ENCODE results near the gene SPATS2. TPM values are rescaled to one million over a fixed set of nuclear protein-coding genes. Genes with fewer than 3 reads are reported as not detected.
A peak's percentile ranks its signal among the peaks of the same experiment; 100 is the strongest.

Gene SPATS2
- total and polyA plus RNA-seq, 2 donors (not counting 3 experiments of a cell fraction or from before 2014, with no cell fraction given): 55.8 to 66.5 TPM

DNA sequence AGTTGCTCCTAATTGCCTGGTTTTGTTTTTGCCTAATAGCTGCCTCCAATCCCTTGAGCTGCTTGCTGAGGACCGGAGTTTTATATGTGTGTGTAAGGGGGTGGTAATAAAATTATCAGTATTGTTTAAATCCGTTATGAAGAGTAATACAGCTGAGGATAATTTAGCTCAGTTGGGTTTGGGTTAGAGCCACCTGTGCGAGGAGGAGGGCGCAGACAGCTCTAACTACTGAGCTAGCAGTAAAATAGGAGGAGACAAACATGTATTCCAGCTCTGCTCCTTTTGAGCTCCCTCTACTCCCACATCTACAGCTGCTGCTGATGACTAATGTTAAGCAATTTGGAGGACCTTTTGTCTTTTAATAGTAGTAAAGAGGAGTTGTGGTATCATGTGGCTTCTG, 61.5 kb downstream of the SPATS2 start:
- CTCF ChIA-PET: interaction anchor here (0.7 to 1.2 kb wide), 5 partner anchors 14 to 75 kb away, joined by 3 to 10 read pairs (median 3); no protein-coding TSS in a partner anchor
- intact Hi-C loops (cut with micrococcal nuclease): no loop called here

More for the DNA sequence above, 61.5 kb downstream of the SPATS2 start:
- dilution Hi-C loops (cut with MboI; ENCODE audit: extremely low pct_ligation_motif_present, low sequenced_read_pairs): no loop called here
- no peaks in the 10 kb centered on the region for H3K36me3 ChIP-seq (ENCODE audit: control insufficient read depth in 2 of 2, extremely low read depth in 1 of 2, insufficient read depth in 2 of 2, low read length in 2 of 2)
- no peak overlapping the region for H3K4me2 ChIP-seq (ENCODE audit: insufficient read depth, low read length)
- H3K4me1 ChIP-seq (ENCODE audit: control insufficient read depth, extremely low read depth, insufficient read depth, low read length): peaks cover 3% of the 10 kb centered on the region
- H3K9me3 ChIP-seq (replicated peaks; ENCODE audit: control insufficient read depth, insufficient read depth, low read length): no peaks in the 10 kb centered on the region
- H3K9ac ChIP-seq (replicated peaks; ENCODE audit: extremely low read depth, insufficient read depth, low read length): no peak overlapping the region
- FAIRE-seq (no peak), DNase-seq (ENCODE audit: low read depth, low spot score) (peak; percentile 27)
- no TSS peak for BruUV-seq (replicated peaks)
- H3K27ac ChIP-seq (ENCODE audit: insufficient read depth, low read depth, low read length): no peak overlapping the region
- POLR2A ChIA-PET: no interaction called here
- H4K20me1 ChIP-seq (replicated peaks; ENCODE audit: control insufficient read depth, extremely low read depth, insufficient read depth, low read length): no peaks in the 10 kb centered on the region
- H2AFZ ChIP-seq (ENCODE audit: low read depth, low read length): no peak overlapping the region
- H3K27me3 ChIP-seq (ENCODE audit: control insufficient read depth in 2 of 2, insufficient read depth in 2 of 2, low read length in 2 of 2): no peaks in the 10 kb centered on the region
- H3K9me1 ChIP-seq (replicated peaks; ENCODE audit: control insufficient read depth, extremely low read depth, insufficient read depth, low read length): no peaks in the 10 kb centered on the region
- no peak for TF ChIP-seq GATA2 (IDR thresholded peaks at IDR 0.05; ENCODE audit: insufficient read depth, insufficient read length, low read depth, low read length)
- TF ChIP-seq FOS (IDR thresholded peaks at IDR 0.05; ENCODE audit: borderline replicate concordance, insufficient read depth, low read length): no peak
- TF ChIP-seq, protein P1, sequence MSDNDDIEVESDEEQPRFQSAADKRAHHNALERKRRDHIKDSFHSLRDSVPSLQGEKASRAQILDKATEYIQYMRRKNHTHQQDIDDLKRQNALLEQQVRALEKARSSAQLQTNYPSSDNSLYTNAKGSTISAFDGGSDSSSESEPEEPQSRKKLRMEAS (IDR thresholded peaks at IDR 0.05; ENCODE audit: insufficient read depth, insufficient read length): no peak
- no peak for TF ChIP-seq POLR2AphosphoS5 (IDR thresholded peaks at IDR 0.05; ENCODE audit: insufficient read depth, low read depth, low read length)
- TF ChIP-seq, protein P2, sequence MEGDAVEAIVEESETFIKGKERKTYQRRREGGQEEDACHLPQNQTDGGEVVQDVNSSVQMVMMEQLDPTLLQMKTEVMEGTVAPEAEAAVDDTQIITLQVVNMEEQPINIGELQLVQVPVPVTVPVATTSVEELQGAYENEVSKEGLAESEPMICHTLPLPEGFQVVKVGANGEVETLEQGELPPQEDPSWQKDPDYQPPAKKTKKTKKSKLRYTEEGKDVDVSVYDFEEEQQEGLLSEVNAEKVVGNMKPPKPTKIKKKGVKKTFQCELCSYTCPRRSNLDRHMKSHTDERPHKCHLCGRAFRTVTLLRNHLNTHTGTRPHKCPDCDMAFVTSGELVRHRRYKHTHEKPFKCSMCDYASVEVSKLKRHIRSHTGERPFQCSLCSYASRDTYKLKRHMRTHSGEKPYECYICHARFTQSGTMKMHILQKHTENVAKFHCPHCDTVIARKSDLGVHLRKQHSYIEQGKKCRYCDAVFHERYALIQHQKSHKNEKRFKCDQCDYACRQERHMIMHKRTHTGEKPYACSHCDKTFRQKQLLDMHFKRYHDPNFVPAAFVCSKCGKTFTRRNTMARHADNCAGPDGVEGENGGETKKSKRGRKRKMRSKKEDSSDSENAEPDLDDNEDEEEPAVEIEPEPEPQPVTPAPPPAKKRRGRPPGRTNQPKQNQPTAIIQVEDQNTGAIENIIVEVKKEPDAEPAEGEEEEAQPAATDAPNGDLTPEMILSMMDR (IDR thresholded peaks at IDR 0.05; ENCODE audit: extremely low read depth in 1 of 2, insufficient read depth in 1 of 2, low read depth in 1 of 2, low read length in 2 of 2): no peak
- TF ChIP-seq EZH2 (IDR thresholded peaks at IDR 0.05; ENCODE audit: borderline replicate concordance, low read depth, low read length, severe bottlenecking): no peak
- no peak for TF ChIP-seq JUN (IDR thresholded peaks at IDR 0.05; ENCODE audit: borderline replicate concordance, insufficient read depth, insufficient read length, low read depth)
- TF ChIP-seq MYC (IDR thresholded peaks at IDR 0.05; ENCODE audit: low read depth, low read length): no peak
- TF ChIP-seq POLR2A (IDR thresholded peaks at IDR 0.05; ENCODE audit: low read depth, low read length): no peak
- H3K79me2 ChIP-seq (ENCODE audit: control insufficient read depth, insufficient read depth, low read length): peaks cover 83% of the 10 kb centered on the region
- no peak overlapping the region for H3K4me3 ChIP-seq (replicated peaks in 1 of 3; ENCODE audit: insufficient read depth in 1 of 3, low read depth in 1 of 3, low read length in 3 of 3)

All from endothelial cell of umbilical vein (primary cell).